GM12878 (cell line): ENCODE data around the gene RBBP8NL.

ENCODE experiments used
- ATF7 ChIP-seq: fragments of 450-650 bp; IDR thresholded peaks from 2 replicates; pipeline ENCODE4 v1.6.1; 2016; ENCODE audit warnings: low read depth, mild to moderate bottlenecking
- EGR1 ChIP-seq, 2 experiments: IDR thresholded peaks; 1 replicate in 1 of 2; 2 replicates in 1 of 2; pipeline ENCODE4 v1.6.1; 2011 to 2012; ENCODE audit warnings: low read depth in 2 of 2, low read length in 2 of 2, borderline replicate concordance in 1 of 2, mild to moderate bottlenecking in 1 of 2, moderate library complexity in 1 of 2
- EP300 ChIP-seq, 2 experiments: fragments of 150-350 bp in 1 of 2; IDR thresholded peaks; 2 replicates each; pipeline ENCODE4 v1.6.1; 2011 to 2012; ENCODE audit warnings: low read depth in 2 of 2, low read length in 2 of 2, borderline replicate concordance in 1 of 2, improper control_type of control experiment in 1 of 2, inconsistent platforms in 1 of 2; ENCODE audit not compliant: control insufficient read depth in 1 of 2
- FOXK2 ChIP-seq: fragments of 450-650 bp; IDR thresholded peaks from 2 replicates; pipeline ENCODE4 v1.6.1; 2017; ENCODE audit warnings: mild to moderate bottlenecking, moderate library complexity
- JUND ChIP-seq: IDR thresholded peaks from 2 replicates; pipeline ENCODE4 v1.6.1; 2012; ENCODE audit warnings: low read depth, mild to moderate bottlenecking, low read length, improper control_type of control experiment, moderate library complexity
- LARP7 ChIP-seq: fragments of 450-650 bp; IDR thresholded peaks from 2 replicates; pipeline ENCODE4 v1.6.1; 2017; ENCODE audit warnings: mild to moderate bottlenecking
- PKNOX1 ChIP-seq: fragments of 450-650 bp; IDR thresholded peaks from 2 replicates; pipeline ENCODE4 v1.6.1; 2016; ENCODE audit warnings: mild to moderate bottlenecking
- POLR2A ChIP-seq: IDR thresholded peaks from 2 replicates; pipeline ENCODE4 v1.6.1; 2011; ENCODE audit warnings: low read depth, mild to moderate bottlenecking, low read length
- POLR2AphosphoS2 ChIP-seq: IDR thresholded peaks from 2 replicates; pipeline ENCODE4 v1.6.1; 2011; ENCODE audit warnings: low read depth, mild to moderate bottlenecking, low read length, improper control_type of control experiment, moderate library complexity
- POLR2AphosphoS5 ChIP-seq: IDR thresholded peaks from 2 replicates; pipeline ENCODE4 v1.6.1; 2011; ENCODE audit warnings: mild to moderate bottlenecking, low read length, inconsistent platforms
- SIN3A ChIP-seq: IDR thresholded peaks from 2 replicates; pipeline ENCODE4 v1.6.1; 2012; ENCODE audit warnings: low read depth, low read length, improper control_type of control experiment
- TCF12 ChIP-seq: IDR thresholded peaks from 2 replicates; pipeline ENCODE4 v1.6.1; 2011; ENCODE audit warnings: low read depth, mild to moderate bottlenecking, low read length
- TF ChIP-seq, protein P1 (sequence below), 3 experiments: IDR thresholded peaks in 2 of 3; conservative IDR thresholded peaks in 1 of 3; 2 replicates each; pipeline ENCODE4 v1.5.1; 2011; ENCODE audit warnings: low read depth in 3 of 3, low read length in 3 of 3, mild to moderate bottlenecking in 3 of 3, control low read depth in 2 of 3, moderate library complexity in 2 of 3, inconsistent platforms in 1 of 3, mixed read lengths in 1 of 3; ENCODE audit not compliant: control insufficient read depth in 2 of 3, insufficient read depth in 1 of 3; ENCODE audit errors: extremely low read depth in 1 of 3

GRCh38 chr20:62400021-62400420 is 27.3 kb downstream of the RBBP8NL start:
- no peak for TF ChIP-seq TCF12
- TF ChIP-seq, protein P1, sequence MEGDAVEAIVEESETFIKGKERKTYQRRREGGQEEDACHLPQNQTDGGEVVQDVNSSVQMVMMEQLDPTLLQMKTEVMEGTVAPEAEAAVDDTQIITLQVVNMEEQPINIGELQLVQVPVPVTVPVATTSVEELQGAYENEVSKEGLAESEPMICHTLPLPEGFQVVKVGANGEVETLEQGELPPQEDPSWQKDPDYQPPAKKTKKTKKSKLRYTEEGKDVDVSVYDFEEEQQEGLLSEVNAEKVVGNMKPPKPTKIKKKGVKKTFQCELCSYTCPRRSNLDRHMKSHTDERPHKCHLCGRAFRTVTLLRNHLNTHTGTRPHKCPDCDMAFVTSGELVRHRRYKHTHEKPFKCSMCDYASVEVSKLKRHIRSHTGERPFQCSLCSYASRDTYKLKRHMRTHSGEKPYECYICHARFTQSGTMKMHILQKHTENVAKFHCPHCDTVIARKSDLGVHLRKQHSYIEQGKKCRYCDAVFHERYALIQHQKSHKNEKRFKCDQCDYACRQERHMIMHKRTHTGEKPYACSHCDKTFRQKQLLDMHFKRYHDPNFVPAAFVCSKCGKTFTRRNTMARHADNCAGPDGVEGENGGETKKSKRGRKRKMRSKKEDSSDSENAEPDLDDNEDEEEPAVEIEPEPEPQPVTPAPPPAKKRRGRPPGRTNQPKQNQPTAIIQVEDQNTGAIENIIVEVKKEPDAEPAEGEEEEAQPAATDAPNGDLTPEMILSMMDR (IDR thresholded peaks at IDR 0.05 in 2 of 3, conservative IDR thresholded peaks at IDR 0.05 in 1 of 3; ENCODE audit: control insufficient read depth in 2 of 3, extremely low read depth in 1 of 3, insufficient read depth in 1 of 3, low read depth in 3 of 3, low read length in 3 of 3) = no peak
- no peak for TF ChIP-seq JUND
- TF ChIP-seq EGR1 (IDR thresholded peaks at IDR 0.05; ENCODE audit: borderline replicate concordance in 1 of 2, low read depth in 2 of 2, low read length in 2 of 2) = no peak
- no peak for TF ChIP-seq FOXK2
- no peak for TF ChIP-seq POLR2AphosphoS2
- TF ChIP-seq POLR2A = no peak
- no peak for TF ChIP-seq POLR2AphosphoS5
- no peak for TF ChIP-seq PKNOX1
- TF ChIP-seq LARP7 = no peak
- TF ChIP-seq EP300 (IDR thresholded peaks at IDR 0.05; ENCODE audit: borderline replicate concordance in 1 of 2, control insufficient read depth in 1 of 2, low read depth in 2 of 2, low read length in 2 of 2) = no peak
- TF ChIP-seq SIN3A = no peak
- no peak for TF ChIP-seq ATF7
